HG03280 (cell line): ENCODE results near the gene RPSA.
"Not testable (repeated sequence)": the region's sequence is repeated elsewhere in the genome, so short reads cannot be mapped to it uniquely, and the experiment has no call there.

Source experiments
- ATAC-seq: cut with Tn5 transposase; IDR thresholded peaks from one replicate; pipeline ENCODE4 v1.9.1; 2021; ENCODE audit warnings: mild to moderate bottlenecking, moderate library complexity; ENCODE audit not compliant: unreplicated experiment

Gene RPSA

GRCh38 chr3:39453134-39453533 is 46.6 kb downstream of the RPSA start:
- no peak for ATAC-seq

GRCh38 chr3:39453872-39454271 is 47.4 kb downstream of the RPSA start:
- not testable (repeated sequence) for ATAC-seq

GRCh38 chr3:39454591-39455217 is 48.2 kb downstream of the RPSA start:
- no peak for ATAC-seq

GRCh38 chr3:39456159-39456558 is 49.6 kb downstream of the RPSA start:
- ATAC-seq: no peak

GRCh38 chr3:39457361-39457760 is 50.8 kb downstream of the RPSA start:
- no peak for ATAC-seq

GRCh38 chr3:39458579-39458978 is 52.1 kb downstream of the RPSA start:
- ATAC-seq: not testable (repeated sequence)

- no peak for ATAC-seq
Measured at GRCh38 chr3:39460677-39461076, 54.2 kb downstream of the RPSA start.
